Measurements from ENCODE around the gene PSMG3. TPM values are rescaled to one million over a fixed set of nuclear protein-coding genes. Genes with fewer than 3 reads are reported as not detected.

Gene PSMG3
- polyA plus RNA-seq, 1 donor (not counting 4 experiments of a cell fraction or from before 2014, with no cell fraction given): 49.6 TPM

DNA sequence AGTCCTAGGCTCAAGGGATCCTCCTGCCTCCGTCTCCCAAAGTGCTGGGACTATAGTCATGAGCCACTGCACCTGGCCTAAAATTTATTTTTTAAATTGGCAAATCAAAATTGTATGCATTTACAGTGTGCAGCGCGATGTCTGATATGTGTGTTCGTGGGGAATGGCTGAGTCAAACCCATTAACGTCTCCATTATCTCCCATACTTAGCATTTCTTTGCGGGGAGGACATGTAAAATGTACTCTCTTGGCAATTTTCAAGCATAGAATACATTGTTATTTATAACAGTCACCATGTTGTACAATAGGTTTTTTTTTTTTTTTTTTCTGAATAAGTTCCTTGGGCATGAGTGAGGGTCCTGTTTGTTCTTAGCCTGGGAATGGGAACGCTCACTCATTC is 17.6 kb downstream of the PSMG3 start:
- Histone ChIP-seq H3K27me3 (ENCODE audit: control insufficient read depth, extremely low read depth, insufficient read depth, low read length) (no peaks in the 10 kb centered on the region), H3K9me3 (ENCODE audit: control insufficient read depth, low read depth, low read length) (no peaks in the 10 kb centered on the region), H3K36me3 (ENCODE audit: control insufficient read depth in 2 of 2, extremely low read depth in 1 of 2, insufficient read depth in 2 of 2, low read length in 2 of 2) (no peaks in the 10 kb centered on the region), H3K4me3 (ENCODE audit: control insufficient read depth in 2 of 3, extremely low read depth in 1 of 3, insufficient read depth in 2 of 3, low read depth in 1 of 3, low read length in 3 of 3) (no peak overlapping the region), H3K27ac (ENCODE audit: control insufficient read depth, insufficient read depth, low read length) (no peak overlapping the region), H3K79me2 (ENCODE audit: control insufficient read depth, insufficient read depth, low read length) (no peaks in the 10 kb centered on the region), H3K4me1 (ENCODE audit: control insufficient read depth, extremely low read depth, insufficient read depth, low read length) (peaks cover 18% of the 10 kb centered on the region), H3K9ac (ENCODE audit: control insufficient read depth, extremely low read depth, insufficient read depth, low read length) (no peak overlapping the region), H4K20me1 (ENCODE audit: control insufficient read depth, extremely low read depth, insufficient read depth, low read length) (no peaks in the 10 kb centered on the region), H3K9me1 (ENCODE audit: control insufficient read depth, extremely low read depth, insufficient read depth, low read length) (no peaks in the 10 kb centered on the region), H2AFZ (ENCODE audit: control insufficient read depth, low read length) (no peak overlapping the region), H3K4me2 (ENCODE audit: control insufficient read depth, extremely low read depth, insufficient read depth, low read depth, low read length) (no peak overlapping the region)
- DNase-seq (ENCODE audit: low read depth, low spot score) (no peak), FAIRE-seq (no peak)
- TF ChIP-seq, protein P1, sequence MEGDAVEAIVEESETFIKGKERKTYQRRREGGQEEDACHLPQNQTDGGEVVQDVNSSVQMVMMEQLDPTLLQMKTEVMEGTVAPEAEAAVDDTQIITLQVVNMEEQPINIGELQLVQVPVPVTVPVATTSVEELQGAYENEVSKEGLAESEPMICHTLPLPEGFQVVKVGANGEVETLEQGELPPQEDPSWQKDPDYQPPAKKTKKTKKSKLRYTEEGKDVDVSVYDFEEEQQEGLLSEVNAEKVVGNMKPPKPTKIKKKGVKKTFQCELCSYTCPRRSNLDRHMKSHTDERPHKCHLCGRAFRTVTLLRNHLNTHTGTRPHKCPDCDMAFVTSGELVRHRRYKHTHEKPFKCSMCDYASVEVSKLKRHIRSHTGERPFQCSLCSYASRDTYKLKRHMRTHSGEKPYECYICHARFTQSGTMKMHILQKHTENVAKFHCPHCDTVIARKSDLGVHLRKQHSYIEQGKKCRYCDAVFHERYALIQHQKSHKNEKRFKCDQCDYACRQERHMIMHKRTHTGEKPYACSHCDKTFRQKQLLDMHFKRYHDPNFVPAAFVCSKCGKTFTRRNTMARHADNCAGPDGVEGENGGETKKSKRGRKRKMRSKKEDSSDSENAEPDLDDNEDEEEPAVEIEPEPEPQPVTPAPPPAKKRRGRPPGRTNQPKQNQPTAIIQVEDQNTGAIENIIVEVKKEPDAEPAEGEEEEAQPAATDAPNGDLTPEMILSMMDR (optimal IDR thresholded peaks at IDR 0.05 in 1 of 3, IDR thresholded peaks at IDR 0.05 in 1 of 3, conservative IDR thresholded peaks at IDR 0.05 in 1 of 3; ENCODE audit: extremely low read depth in 1 of 3, insufficient read depth in 2 of 3, low read length in 3 of 3): no peak
- no peak for TF ChIP-seq EZH2 (IDR thresholded peaks at IDR 0.05; ENCODE audit: low read length)
- dilution Hi-C loops (cut with MboI; ENCODE audit: extremely low pct_ligation_motif_present, low sequenced_read_pairs): no loop called here

DNA sequence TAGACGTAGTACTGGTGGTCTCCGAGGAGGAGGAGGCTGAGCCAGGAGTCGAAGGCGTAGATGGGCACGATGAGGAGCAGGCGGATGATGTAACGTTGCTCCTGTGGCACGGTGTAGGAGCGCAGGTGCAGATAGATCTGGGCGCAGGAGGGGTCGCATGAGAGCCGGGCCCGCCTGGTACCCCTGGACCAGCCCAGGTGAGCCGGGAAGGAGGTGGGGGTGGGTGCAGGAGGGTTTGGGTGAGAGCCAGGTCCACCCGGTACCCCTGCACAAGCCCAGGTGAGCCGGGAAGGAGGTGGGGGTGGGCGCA is 19.0 kb downstream of the PSMG3 start:
- dilution Hi-C loops (cut with MboI; ENCODE audit: extremely low pct_ligation_motif_present, low sequenced_read_pairs): no loop called here
- no peak for TF ChIP-seq EZH2 (IDR thresholded peaks at IDR 0.05; ENCODE audit: low read length)
- TF ChIP-seq, protein P1 (optimal IDR thresholded peaks at IDR 0.05 in 1 of 3, IDR thresholded peaks at IDR 0.05 in 1 of 3, conservative IDR thresholded peaks at IDR 0.05 in 1 of 3; ENCODE audit: extremely low read depth in 1 of 3, insufficient read depth in 2 of 3, low read length in 3 of 3): no peak
- H3K9me1 ChIP-seq (ENCODE audit: control insufficient read depth, extremely low read depth, insufficient read depth, low read length): no peaks in the 10 kb centered on the region
- peaks cover 10% of the 10 kb centered on the region for H3K4me1 ChIP-seq (ENCODE audit: control insufficient read depth, extremely low read depth, insufficient read depth, low read length)
- no peak overlapping the region for H2AFZ ChIP-seq (ENCODE audit: control insufficient read depth, low read length)
- no peak overlapping the region for H3K4me2 ChIP-seq (ENCODE audit: control insufficient read depth, extremely low read depth, insufficient read depth, low read depth, low read length)
- H3K27me3 ChIP-seq (ENCODE audit: control insufficient read depth, extremely low read depth, insufficient read depth, low read length): no peaks in the 10 kb centered on the region
- no peaks in the 10 kb centered on the region for H3K9me3 ChIP-seq (ENCODE audit: control insufficient read depth, low read depth, low read length)
- H4K20me1 ChIP-seq (ENCODE audit: control insufficient read depth, extremely low read depth, insufficient read depth, low read length): no peaks in the 10 kb centered on the region
- H3K4me3 ChIP-seq (ENCODE audit: control insufficient read depth in 2 of 3, extremely low read depth in 1 of 3, insufficient read depth in 2 of 3, low read depth in 1 of 3, low read length in 3 of 3): no peak overlapping the region
- FAIRE-seq (no peak), DNase-seq (ENCODE audit: low read depth, low spot score) (no peak)
- H3K79me2 ChIP-seq (ENCODE audit: control insufficient read depth, insufficient read depth, low read length): no peaks in the 10 kb centered on the region
- no peak overlapping the region for H3K9ac ChIP-seq (ENCODE audit: control insufficient read depth, extremely low read depth, insufficient read depth, low read length)
- H3K36me3 ChIP-seq (ENCODE audit: control insufficient read depth in 2 of 2, extremely low read depth in 1 of 2, insufficient read depth in 2 of 2, low read length in 2 of 2): no peaks in the 10 kb centered on the region
- no peak overlapping the region for H3K27ac ChIP-seq (ENCODE audit: control insufficient read depth, insufficient read depth, low read length)
